Measurements from ENCODE around the gene ANO4.

ANO4 gene

DNA sequence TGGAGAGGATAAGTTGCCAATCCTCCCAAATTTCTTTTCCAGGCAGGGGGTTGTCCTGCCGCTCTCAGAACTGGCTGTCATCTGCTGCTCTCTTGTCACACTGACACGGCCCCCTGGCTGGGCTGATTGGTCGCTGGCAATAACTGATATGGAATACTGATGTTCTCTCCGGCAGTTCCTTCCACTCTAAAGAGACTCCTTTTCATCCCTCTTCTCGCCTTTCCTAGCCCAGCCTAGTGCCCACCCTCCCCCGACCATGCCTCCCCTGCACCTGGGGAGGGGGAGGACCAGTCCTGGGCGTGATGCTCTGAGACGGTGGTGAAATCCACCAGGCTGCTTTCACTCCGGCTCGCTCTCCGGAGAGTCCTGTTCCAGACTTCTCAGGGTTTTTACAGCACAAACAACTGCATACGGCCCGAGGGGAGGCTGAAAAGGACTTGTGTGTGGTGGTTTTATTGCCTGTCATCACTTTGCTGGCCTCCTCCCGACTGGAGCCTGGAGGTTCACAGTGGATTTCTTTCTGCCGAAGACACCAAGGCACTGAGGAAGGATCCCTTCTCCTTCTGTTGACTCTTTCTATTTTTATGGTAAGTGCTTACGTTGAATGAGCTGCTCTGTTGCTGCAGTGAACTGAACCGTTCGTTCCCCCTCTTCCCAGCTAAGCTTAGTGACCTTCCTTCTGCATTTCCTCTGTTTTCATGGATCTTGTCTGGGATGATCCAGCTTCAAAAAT, at the start of gene ANO4:
Gene ANO4 (plus strand): TSS at position 336 of the 733 bp plus-strand sequence. CDS start 107,010 bp downstream, outside the sequence.
- peak in 43 of 51 donors; percentile 1 to 91 (median 43) for DNase-seq

DNA sequence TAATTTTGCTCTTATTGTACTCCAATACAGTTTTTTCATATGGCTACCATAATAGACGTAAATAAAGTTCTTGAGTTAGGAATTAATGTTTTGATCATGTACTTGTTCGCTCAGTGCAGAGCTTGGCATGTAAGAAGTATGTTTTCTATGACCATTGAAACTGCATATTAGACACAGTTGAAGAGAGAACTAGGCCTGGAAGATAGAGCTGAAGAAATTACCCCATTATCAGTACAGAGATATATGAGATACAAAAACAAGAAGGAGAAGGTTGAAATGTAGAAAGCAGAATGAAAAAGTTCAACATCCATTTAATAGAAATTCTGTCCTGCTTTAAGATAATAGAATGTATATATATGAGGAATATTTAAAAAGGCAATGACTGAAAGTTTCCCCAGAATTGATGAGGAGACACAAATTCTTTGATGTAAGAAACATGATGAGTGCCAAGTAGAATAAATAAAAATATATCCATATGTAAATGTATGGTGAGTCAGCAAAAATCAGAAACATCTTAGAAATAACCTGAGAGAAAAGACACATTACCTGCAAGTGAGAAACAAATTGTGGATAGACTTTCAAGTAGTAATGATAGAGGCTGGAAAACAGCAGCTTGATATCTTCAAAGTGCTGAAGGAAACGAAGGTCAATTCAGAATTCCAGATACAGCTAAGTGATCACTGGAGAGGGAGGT, 49.1 kb upstream of the ANO4 start:
- DNase-seq = no peak

DNA sequence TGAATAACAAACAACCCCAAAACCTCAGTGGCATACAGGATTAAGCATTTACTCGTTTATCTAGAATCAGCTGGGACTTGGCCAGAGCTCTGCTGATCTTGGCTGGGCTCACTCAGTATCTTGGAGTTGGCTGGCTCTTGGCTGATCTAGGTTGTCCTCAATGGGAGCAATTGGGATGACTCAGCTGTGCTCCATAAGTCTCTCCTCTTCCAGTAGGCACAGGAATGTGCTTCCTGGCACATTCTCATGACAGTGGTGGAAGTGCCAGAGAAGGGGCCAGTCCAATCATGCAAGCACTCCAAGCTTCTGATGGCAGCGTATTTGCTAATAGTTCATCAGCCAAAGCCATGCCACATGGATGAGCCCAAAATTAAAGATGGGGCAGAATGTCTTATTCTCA, 41.7 kb upstream of the ANO4 start:
- no peak for DNase-seq

DNA sequence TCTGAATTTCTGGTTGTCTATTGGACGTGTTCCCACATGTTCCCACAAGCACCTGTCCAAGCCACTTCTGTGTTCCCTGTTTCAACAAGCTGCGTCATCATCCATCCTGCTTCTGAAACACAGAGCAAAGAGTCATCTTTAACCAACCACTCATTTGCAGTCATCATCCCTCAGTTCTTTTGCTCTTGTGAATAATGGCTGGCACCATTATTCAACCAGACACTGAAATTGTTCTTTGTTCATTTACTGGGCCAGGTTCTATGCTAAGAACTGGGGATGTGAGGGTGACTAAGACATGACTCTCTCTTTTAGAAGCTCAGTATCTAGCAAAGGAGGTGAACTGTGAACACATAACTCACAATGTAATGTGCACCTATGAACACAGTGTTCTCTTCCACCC, 40.7 kb upstream of the ANO4 start:
- peak in 1 of 51 donors; percentile 28 for DNase-seq

DNA sequence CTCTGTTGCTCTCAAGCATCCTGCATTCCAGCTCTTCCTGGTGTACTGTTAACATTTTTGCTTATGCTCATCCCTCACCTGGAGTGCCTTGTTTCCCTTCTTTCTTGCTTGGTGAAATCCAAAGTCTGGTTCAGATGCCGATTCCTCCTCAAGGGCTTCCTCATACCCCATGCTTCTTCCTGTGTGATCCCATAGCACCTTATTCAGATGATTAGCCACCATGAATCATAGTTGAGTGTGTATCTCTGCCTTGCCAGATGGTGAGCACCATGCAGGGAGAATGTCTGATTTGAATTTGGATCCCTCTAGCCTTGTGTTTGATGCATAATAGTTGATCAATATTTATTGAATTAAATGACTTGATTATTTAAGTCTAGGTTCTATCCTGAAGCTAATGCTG, 39.4 kb upstream of the ANO4 start:
- no peak for DNase-seq

DNA sequence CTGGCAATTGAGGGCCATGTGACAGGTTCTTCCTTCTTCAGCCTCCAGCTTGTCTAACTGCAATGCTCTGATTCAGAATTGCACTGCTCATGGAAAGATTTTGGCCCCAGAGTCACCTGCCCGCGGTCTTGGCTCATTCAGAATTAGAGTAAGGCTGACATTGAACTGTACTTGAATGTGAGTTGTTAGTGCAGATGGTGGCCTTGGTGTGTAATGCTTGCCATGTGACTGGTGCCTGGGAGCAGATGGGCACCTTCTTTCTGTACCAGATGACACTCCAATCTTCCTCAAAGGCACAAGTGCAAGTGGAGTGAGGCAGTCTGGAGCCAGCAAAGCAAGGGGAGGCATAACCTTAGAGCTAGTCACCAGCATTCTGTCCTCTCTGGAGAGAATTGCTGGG, 36.5 kb upstream of the ANO4 start:
- no peak for DNase-seq

DNA sequence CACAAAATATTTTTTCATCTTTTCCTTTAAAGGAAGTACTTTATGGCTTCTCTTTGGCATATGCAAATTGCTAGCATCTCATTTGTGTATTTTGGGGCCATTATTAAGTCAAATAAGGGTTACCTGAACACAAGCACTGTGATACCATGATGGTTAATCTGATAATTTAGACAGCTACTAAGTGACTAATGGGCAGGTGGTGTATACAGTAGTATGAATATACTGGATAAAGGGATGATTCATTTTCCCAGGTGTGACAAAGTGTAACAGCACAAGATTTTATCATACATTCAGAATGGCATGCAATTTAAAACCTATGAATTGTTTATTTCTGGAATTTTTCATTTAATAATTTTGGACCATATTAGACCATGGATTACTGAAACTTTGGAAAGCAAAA, 27.2 kb upstream of the ANO4 start:
- no peak for DNase-seq

DNA sequence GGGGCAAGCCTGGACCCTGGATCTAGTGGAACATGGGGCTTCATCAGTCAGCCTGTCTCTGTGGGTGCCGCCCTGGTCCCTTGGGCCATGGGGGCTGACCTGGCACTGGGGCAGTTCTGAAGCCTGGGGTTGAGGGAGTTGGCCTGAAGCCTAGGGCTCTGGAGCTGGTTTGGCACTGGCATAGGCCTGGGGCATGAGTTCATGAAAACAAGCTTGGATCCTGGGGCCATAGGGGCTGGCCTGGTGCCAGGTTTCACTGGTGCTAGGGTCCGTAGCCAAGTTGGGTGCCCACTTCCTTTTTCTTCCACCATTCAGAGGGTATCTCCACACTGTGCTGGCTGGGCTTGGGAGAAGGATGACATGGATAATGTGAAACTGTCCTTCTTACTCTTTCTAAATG, 26.6 kb upstream of the ANO4 start:
- DNase-seq = no peak

DNA sequence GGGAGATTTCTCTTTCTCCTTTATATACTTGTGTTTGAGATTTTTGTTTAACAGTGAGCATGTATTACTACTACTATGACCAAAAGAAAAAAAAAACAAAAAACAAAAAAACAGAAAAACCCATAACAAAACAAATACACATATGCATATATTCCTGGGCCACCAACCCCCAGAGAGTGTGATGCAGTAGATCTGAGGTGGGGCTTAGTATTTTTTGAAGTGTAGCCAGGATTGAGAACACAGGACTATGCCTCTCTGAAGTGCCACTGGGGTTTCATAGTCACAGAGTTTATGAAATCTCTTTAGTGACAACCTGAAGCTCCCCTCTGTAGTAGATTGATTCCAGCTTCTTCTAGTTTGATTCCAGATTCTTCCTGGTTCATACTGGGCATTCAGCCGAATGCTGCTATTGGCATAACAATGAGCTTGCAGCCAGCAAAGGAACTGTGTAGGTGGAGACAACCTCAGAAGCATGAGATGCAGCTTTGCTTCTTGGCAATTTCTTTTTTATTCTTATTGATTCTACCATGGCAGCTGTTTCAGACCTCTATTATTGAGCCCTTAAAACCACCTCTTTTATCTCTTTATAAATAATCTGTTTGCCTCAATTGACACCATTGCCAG, 15.5 kb upstream of the ANO4 start:
- no peak for DNase-seq

DNA sequence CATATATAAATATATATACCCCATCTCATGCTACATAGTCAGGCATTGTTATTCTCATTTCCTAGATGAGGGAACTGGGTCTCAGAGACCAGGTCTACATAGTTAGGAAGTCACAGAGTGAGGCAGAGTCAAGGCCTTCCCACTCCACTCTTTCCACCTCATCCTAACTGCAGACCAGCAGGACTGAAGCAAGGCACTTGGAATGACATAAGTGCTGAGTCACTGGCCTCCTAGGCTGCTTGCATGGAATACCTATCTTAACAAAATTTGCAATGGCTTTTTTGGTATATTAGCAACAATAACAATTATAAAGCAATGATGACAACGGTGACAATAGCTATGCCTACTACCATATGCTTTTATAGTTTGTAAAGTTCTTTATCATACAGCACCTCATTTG, 5.4 kb upstream of the ANO4 start:
- DNase-seq = no peak

DNA sequence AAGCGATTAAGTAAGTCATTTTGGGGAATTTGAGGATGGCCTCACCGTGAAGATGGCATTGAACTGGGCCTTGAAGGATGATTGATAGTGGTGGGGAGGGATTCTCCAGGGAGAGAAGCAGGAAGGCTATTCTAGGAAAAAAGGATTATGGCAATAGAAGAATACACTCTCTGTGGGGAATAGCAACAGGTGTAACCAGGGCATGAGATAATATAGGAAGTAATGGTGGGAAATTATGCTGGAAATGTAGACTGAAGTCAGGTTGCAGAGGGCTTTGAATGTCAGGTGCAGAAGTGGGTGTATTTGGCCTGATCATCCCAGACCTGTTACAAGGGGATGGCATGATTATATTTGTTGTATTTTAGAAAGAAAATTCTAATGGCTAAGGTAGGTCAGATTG, 4.6 kb upstream of the ANO4 start:
- no peak for DNase-seq

DNA sequence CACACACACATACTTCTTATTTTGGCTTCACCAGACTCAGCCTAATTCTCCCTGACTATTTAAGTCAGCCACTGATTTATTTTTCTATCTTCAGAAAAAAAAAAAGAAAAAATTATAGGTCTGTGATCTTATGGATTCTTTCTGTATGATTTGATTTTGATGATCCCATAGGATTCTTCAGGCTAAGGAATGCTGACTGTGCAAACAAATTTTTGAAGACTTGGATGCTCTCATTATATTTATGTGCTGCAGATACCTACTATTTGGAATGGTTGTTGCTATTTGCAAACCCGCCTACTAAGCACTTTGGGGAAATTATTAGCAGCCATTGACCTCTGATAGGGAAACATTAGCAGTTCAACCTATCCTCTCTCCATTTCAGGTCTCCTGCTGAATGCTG, 4.0 kb upstream of the ANO4 start:
- no peak for DNase-seq

DNA sequence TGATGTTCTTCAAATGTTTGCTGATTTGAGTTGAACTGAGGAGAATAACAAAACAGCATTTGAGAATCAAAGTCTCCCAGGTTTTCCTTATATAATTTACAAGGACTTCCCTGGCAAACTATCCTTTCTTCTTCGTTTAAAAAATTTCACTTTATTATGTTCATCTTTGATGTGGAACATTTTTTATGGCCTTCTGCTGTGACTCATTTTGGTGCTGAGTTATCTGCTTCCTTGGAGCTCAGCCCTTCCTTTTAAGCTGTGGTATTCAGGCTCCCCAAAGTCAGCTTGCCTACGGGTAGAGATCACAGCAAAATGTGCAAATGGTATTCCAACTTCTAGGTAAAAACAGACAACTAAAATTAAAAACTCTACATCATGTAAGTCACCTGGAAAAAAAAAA, 1.4 kb upstream of the ANO4 start:
- DNase-seq = peak in 1 of 51 donors; percentile 3

DNA sequence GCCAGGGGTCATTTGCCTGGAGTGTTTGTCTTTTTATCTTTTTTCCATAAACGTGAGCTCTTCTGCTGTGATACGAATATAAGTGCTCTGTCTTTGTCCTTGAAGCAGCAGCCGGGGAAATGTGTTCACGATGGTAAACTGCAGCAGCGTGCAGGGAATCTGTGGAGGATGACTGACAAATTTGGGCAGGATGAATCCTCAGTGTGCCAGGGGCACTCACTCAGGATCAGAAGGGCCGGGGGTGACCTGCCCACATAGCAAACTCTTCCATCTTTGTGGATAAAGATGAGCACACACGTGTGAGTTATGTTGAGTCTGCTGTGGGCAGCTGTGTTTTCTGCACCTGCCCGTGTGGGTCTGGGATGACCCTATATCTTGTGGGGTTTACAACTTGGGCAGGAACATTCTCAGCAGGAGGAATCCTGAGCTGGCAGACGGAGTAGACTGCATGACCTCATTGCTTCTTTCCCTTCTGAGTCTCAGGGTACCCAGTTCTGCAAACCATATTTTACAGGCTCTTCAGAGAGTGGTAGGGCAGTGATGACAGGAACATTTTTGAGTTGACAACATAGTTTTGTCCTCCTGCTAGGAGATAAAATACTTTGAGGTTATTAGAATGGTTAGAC, 711 bp downstream of the ANO4 start:
- peak in 18 of 51 donors; percentile 6 to 82 (median 18) for DNase-seq

DNA sequence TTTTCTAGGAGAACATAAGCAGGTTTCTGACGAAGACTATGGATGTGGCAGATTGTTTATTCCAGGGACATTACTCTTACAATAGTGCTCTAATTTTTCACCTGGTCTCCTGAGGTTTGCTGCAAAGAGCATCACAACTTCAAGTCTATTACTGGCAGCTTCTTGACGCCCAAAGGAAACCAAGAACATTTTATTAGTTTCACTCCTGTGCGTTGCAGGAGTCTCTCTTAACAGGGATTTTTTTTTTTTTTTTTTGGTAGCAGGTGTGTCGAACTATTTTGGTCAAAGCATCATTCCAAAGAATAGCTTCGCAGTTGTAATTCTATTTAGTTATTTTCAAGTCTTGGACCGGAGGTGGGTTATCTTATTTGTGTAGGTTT, 1.2 kb downstream of the ANO4 start:
- no peak for DNase-seq

DNA sequence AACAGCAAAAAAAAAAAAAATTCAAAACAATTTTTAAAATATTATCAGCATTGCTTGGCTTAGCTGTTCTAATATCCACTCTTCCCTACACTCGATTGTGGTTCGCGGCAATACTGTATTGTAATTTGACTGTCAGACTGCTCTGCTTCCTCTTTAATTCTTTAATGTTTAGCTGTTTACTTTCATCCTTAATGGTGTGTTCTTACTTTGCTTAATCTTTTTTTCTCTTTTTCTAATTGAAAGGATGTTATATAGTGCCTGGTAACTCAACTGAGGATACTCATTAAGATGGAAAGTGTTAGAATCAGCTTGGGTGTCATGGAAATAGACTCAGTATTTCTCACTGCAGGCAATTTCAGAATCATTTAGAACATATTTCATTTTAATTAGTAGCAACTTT, 2.0 kb downstream of the ANO4 start:
- DNase-seq = peak in 1 of 51 donors; percentile 31

DNA sequence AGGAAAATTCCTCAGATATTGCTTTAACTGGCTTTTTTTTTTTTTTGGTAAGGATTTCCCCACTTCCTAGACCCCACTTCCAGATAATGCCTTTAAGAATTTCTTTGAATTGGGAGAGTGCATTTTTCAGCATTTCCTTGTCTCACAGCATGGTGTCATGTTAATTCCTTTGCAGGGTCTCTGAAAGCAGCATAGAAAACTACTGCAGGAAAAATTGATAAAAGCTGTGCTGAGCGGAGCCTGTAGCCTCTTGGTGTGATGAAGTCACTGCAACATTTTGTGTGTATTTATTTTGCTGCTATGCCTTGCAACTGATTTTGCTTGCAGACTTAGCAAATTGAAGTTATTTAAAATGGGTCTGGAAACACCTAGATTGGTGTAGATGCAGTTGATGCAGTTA, 2.7 kb downstream of the ANO4 start:
- peak in 4 of 51 donors; percentile 2 to 38 (median 22) for DNase-seq

DNA sequence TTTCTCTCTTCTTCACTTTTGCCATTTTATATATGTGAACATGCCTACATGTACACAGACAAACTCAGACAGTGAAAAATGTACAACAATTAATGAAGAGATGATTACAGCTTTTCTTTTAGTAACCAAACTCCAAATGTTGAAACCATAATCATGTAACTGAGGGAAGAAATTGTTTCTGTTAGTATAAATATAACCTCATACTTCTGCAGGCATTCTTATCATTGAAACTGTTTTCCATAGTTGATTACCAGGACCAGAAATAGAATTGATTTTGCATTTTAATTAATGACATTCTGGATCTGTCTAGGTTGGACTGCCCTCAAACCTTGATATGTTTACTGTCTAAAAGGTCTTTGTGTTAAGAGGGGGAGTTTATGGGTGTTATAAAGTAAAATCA, 3.2 kb downstream of the ANO4 start:
- DNase-seq = no peak

DNA sequence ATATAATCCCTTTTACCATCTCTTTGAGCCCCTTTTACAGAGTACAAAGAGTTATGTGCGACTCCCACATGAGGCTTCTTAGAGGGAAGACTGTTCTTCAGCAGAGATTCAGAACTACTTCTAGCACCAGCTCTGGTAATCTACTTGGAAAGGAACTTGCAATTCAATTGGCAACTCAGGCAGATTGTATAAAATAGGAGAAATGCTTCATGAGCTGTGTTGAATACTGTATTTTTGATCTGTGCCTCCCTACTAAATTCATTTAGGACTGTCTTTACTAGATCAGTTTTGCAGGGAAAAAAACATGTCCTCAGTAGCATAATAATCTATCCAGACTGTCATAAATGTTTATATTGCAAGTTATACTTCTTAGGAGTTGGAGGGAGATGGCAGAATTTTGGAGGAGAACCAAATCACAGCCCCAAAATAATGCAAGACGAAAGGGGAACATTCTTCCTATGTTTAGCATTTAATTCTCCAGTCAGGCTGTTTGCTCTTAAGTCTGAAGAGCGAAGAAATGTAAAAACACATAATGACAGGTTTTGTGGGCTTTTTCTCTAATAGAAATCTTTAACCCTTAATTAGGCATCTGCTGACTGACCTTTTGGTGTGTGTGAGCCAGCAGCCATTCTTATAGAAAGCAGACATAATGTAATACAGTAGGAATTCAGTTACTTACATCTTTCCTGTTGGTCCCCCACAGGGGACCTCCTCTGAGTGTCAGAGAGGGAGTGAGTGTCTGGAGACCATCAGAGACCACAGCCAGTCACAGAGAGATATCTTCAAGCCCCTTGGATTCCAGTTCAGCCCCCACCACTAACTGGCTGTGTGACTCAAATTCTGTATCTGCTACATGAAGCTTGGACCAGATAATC, 3.9 kb downstream of the ANO4 start:
- peak in 2 of 51 donors; percentile 33 to 40 for DNase-seq

DNA sequence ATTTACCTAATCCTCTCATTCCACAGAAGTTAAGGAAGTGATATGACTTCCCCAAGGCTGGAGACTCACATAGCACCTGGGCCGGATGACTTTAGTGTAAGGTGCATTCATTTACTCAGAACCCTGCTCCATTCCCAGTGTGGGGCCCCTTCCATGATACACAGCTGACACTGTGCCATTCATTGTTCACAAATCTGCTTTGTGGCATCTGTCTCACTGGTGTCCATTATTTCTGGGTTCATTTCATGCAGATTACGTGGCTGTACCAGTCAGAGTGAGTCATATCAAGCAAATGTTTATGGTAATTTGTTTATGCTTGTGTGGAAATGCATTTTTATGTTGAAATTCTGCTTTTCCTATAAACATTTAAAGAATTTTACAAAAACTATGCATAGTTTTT, 5.2 kb downstream of the ANO4 start:
- DNase-seq = peak in 25 of 51 donors; percentile 2 to 69 (median 22)

DNA sequence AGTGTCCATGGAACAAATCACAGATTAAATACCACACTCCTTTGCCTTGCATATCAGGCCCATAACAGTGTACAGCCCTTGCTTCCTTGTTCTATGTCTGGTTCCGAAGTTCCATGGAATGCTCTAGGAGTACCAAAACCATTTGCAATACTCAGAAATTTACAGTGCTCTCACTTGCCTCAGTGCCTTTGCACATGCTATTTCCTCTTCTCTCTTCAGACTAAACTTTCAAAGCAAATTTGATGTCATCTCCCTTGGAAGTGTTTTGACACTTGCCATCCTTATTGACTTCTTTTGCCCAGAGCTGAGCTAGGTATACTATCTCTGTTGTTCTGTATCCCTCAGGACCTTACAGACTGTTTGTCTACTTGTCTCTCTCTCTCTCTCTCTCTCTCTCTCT, 6.1 kb downstream of the ANO4 start:
- DNase-seq = no peak

Data from hypothalamus (tissue), 51 donors.